ENCODE data around the gene NCR1.

GRCh38 chr19:54875506-54875905 is 30.4 kb upstream of the NCR1 start:
- no peak for TF ChIP-seq SUZ12 (IDR thresholded peaks at IDR 0.05; ENCODE audit: extremely low read depth, insufficient read depth, insufficient read length)
- TF ChIP-seq YY1 (IDR thresholded peaks at IDR 0.05; ENCODE audit: insufficient read depth, insufficient read length): no peak
- no peak for TF ChIP-seq ZNF274 (IDR thresholded peaks at IDR 0.05; ENCODE audit: low read depth, low read length)
